KMS-11 (cell line): Measurements from ENCODE around the gene IQUB.

Experiments
- H2AFZ ChIP-seq: fragments of 200-600 bp; sonication (generic); 2 replicates; pipeline ENCODE4 v1.6.1; 2016; ENCODE audit warnings: antibody characterized with exemption, mixed run types, low read depth
- H3K27ac ChIP-seq: fragments of 200-600 bp; sonication (generic); 2 replicates; pipeline ENCODE4 v1.6.1; 2016; ENCODE audit warnings: mild to moderate bottlenecking, mixed run types
- H3K27me3 ChIP-seq: fragments of 200-600 bp; sonication (generic); 2 replicates; pipeline ENCODE4 v1.6.1; 2017; ENCODE audit warnings: mild to moderate bottlenecking, low read depth, mixed run types, moderate library complexity; ENCODE audit not compliant: insufficient read depth
- H3K36me3 ChIP-seq: fragments of 200-600 bp; sonication (generic); 2 replicates; pipeline ENCODE4 v1.6.1; 2017; ENCODE audit warnings: mild to moderate bottlenecking, mixed run types; ENCODE audit not compliant: insufficient read depth
- H3K4me1 ChIP-seq: fragments of 200-600 bp; sonication (generic); 2 replicates; pipeline ENCODE4 v1.6.1; 2016; ENCODE audit warnings: mild to moderate bottlenecking, low read depth, mixed run types; ENCODE audit not compliant: poor library complexity, severe bottlenecking
- H3K4me2 ChIP-seq: fragments of 200-600 bp; sonication (generic); 2 replicates; pipeline ENCODE4 v1.7.0; 2016; ENCODE audit warnings: mild to moderate bottlenecking, mixed run types
- H3K4me3 ChIP-seq: fragments of 200-600 bp; sonication (generic); IDR thresholded peaks from 2 replicates; pipeline ENCODE4 v1.6.1; 2017; ENCODE audit warnings: low read depth, low read length, mixed read lengths; ENCODE audit not compliant: insufficient read depth
- H3K79me2 ChIP-seq: fragments of 200-600 bp; sonication (generic); 2 replicates; pipeline ENCODE4 v1.6.1; 2016; ENCODE audit warnings: low read depth, mixed run types; ENCODE audit not compliant: insufficient read depth
- H3K9ac ChIP-seq: fragments of 200-600 bp; sonication (generic); 2 replicates; pipeline ENCODE4 v1.6.1; 2016; ENCODE audit warnings: mild to moderate bottlenecking, mixed run types
- H4K20me1 ChIP-seq: fragments of 200-600 bp; sonication (generic); 2 replicates; pipeline ENCODE4 v1.6.1; 2016; ENCODE audit warnings: mild to moderate bottlenecking, mixed run types; ENCODE audit not compliant: insufficient read depth
- TF ChIP-seq, protein P1 (sequence below): fragments of 200-600 bp; sonication (generic); conservative IDR thresholded peaks from 2 replicates; pipeline ENCODE4 v1.6.1; 2017; ENCODE audit warnings: low read depth, mild to moderate bottlenecking, antibody characterized with exemption, low read length, moderate library complexity, mixed read lengths

IQUB gene

DNA sequence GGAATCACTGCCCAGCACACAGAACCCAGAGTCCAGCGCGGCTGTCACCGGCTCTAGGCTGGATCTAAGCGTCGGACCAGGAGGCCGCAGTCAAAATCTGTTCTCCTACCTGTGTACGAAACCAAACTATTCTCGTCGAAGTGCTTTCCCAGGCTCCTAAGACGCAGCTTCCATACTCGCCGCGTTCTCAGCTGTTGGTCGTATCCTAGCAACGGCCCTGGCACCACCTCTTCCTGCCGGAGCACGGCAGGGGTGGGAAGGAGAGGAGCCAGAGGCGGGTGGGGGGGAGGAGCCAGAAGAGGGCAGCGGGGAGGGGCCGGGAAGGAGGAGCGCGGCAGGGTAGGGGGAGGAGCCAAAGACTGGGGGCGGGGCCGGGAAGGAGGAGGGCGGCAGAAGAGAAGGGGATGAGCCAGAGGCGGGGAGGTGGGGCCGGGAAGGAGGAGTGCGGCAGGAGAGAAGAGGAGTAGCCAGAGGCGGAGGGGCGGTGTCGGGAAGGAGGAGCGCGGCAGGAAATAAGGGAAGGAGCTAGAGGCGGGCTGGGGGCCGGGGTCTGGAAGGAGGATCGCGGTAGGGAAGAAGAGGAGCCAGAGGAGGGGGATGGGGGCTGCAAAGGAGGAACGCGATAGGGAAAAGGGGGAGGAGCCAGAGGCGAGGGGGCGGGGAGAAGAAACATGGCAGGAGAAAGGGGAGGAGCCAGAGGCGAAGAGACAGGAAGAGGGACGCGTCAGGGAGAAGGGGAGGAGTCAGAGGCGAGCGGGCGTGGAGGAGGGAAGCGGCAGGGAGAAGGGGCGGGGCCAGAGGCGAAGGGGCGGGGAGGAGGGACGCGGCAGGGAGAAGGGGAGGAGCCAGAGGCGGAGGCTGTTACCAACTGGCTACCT is at the start of gene IQUB:
TSS of gene IQUB (minus strand) at position 213 of the 878 bp plus-strand sequence. CDS start 22,255 bp downstream, outside the sequence.
- Histone ChIP-seq H3K27me3 (no peaks in the 10 kb centered on the region), H4K20me1 (no peaks in the 10 kb centered on the region), H3K27ac (no peak within 1 kb of the TSS), H2AFZ (peak within 1 kb of the TSS; percentile 90), H3K36me3 (no peaks in the 10 kb centered on the region), H3K79me2 (no peaks in the 10 kb centered on the region), H3K4me3 (peak within 1 kb of the TSS; percentile 59), H3K4me2 (peak within 1 kb of the TSS; percentile 75), H3K9ac (peak within 1 kb of the TSS; percentile 19; the same call in 1 of the 2 replicates), H3K4me1 (peaks cover 14% of the 10 kb centered on the region)
- TF ChIP-seq, protein P1, sequence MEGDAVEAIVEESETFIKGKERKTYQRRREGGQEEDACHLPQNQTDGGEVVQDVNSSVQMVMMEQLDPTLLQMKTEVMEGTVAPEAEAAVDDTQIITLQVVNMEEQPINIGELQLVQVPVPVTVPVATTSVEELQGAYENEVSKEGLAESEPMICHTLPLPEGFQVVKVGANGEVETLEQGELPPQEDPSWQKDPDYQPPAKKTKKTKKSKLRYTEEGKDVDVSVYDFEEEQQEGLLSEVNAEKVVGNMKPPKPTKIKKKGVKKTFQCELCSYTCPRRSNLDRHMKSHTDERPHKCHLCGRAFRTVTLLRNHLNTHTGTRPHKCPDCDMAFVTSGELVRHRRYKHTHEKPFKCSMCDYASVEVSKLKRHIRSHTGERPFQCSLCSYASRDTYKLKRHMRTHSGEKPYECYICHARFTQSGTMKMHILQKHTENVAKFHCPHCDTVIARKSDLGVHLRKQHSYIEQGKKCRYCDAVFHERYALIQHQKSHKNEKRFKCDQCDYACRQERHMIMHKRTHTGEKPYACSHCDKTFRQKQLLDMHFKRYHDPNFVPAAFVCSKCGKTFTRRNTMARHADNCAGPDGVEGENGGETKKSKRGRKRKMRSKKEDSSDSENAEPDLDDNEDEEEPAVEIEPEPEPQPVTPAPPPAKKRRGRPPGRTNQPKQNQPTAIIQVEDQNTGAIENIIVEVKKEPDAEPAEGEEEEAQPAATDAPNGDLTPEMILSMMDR, result no peak

DNA sequence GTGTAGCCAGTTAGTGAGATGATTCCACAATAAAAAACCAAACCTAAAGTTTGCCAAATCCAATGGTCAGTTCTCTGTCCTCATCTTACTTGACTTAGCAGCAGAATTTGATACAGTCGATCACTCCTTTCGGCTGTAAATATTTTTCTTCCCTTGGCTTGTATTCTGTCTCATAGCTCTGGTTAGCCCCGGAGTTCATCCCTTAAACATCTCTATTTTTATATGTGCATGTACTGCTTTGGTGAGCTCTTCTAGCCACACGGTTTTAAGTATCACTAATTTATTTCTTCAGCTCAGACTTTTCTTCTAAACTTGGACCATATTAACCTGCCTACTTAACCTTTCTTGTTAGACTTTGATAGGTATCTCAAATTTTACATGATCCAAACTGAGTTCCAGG is 49.4 kb upstream of the IQUB start:
- no peak overlapping the region for H2AFZ ChIP-seq
- H3K27ac ChIP-seq, result no peak overlapping the region
- no peak overlapping the region for H3K4me2 ChIP-seq
- TF ChIP-seq, protein P1, result no peak
- no peaks in the 10 kb centered on the region for H3K79me2 ChIP-seq
- H3K36me3 ChIP-seq, result no peaks in the 10 kb centered on the region
- no peaks in the 10 kb centered on the region for H4K20me1 ChIP-seq
- no peak overlapping the region for H3K9ac ChIP-seq
- no peaks in the 10 kb centered on the region for H3K27me3 ChIP-seq
- no peak overlapping the region for H3K4me3 ChIP-seq
- H3K4me1 ChIP-seq, result no peaks in the 10 kb centered on the region

DNA sequence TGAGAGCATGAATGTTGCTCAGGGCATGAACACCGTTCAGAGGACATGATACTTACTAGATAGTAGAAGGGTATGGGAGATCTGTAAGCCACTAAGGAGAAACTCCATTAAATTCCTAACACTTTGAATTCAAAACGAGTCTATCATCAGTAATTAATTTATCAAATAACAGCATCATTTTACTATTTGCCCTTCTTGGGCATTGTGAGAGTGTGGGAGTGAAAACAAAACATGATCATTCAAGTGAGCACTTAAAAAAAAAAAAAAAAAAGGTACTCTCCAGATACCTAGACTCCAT is 46.7 kb upstream of the IQUB start:
- H2AFZ ChIP-seq, result peak overlapping the region; percentile 44
- no peaks in the 10 kb centered on the region for H4K20me1 ChIP-seq
- H3K27me3 ChIP-seq, result no peaks in the 10 kb centered on the region
- TF ChIP-seq, protein P1, result peak; percentile 42
- H3K4me1 ChIP-seq, result no peaks in the 10 kb centered on the region
- no peaks in the 10 kb centered on the region for H3K36me3 ChIP-seq
- no peak overlapping the region for H3K27ac ChIP-seq
- no peaks in the 10 kb centered on the region for H3K79me2 ChIP-seq
- no peak overlapping the region for H3K4me3 ChIP-seq
- H3K4me2 ChIP-seq, result peak overlapping the region; percentile 7; the same call in 1 of the 2 replicates
- H3K9ac ChIP-seq, result no peak overlapping the region

DNA sequence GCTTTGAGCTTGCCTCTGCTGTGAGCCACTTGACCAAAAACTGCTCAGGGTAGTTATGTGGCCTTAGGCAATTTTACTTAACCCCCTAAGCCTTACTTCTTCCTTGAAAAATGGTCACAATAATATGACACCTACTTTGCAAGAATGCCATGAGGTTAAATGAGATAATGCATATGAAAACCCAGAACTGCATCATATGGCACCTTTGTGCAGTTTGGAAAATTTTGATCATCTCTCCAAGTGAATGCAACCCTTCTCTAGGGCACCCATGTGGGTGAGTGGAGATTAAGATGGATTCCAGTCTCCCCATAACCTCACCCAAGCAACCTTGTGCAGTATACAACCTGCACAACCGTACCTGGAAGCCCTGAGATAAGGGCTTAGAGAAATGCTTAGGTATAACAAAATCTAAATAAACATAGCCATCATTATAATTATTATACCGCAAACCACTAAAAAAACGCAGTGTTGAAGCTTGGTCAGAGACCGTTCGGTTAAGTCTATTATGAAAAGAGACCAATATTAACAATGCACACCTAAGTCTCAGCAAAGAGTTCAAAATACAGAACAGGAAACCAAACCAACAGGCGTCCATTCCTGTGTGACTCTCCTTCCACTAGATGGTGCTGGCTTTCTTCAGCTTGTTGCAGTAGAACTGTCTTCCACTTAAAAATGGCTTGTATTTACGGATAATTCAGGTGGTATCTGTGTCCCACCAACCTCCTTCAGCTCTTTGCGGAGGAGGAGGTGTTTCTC is 46.2 kb upstream of the IQUB start:
- Histone ChIP-seq H4K20me1 (no peaks in the 10 kb centered on the region), H3K9ac (no peak overlapping the region), H3K4me2 (peak overlapping the region; percentile 7; the same call in 1 of the 2 replicates), H3K27me3 (no peaks in the 10 kb centered on the region), H3K4me3 (no peak overlapping the region), H3K79me2 (no peaks in the 10 kb centered on the region), H3K4me1 (no peaks in the 10 kb centered on the region), H3K27ac (no peak overlapping the region), H3K36me3 (no peaks in the 10 kb centered on the region), H2AFZ (peak overlapping the region; percentile 44)
- TF ChIP-seq, protein P1, result peak; percentile 79
